Endometrial microvascular endothelial cells (primary cell): ENCODE data around the gene TSPAN9. TPM values are rescaled to one million over a fixed set of nuclear protein-coding genes. Genes with fewer than 3 reads are reported as not detected.

Experiments used
- in situ Hi-C: cut with HindIII; loops from 2 replicates; pipeline ENCODE4 v1.10.0; 2017; ENCODE audit warnings: low sequenced_read_pairs, low pct_unique_long_range_greater_than_20kb; ENCODE audit errors: inconsistent ontology term
- total RNA-seq: library from RNA; depleted of rRNA; stranded (reverse); fragments of >200 nt; gene quantifications from one replicate; pipeline ENCODE4 v1.2.3, GENCODE V29; 2015; ENCODE audit errors: inconsistent ontology term

The TSPAN9 gene
- total RNA-seq, 1 donor from 2014 or later: 15.9 TPM

GRCh38 chr12:3114671-3115070, 37.5 kb downstream of the TSPAN9 start:
- in situ Hi-C loops: no loop called here

- in situ Hi-C loops: no loop called here
These were observed 37.9 kb downstream of the TSPAN9 start for GRCh38 chr12:3115078-3115477.

- in situ Hi-C loops: no loop called here
These were observed 39.1 kb downstream of the TSPAN9 start for GRCh38 chr12:3116106-3116844.

- in situ Hi-C loops: no loop called here
These were observed 40.0 kb downstream of the TSPAN9 start for GRCh38 chr12:3117144-3117581.

GRCh38 chr12:3117591-3118015, 40.4 kb downstream of the TSPAN9 start:
- in situ Hi-C loops: no loop called here

- in situ Hi-C loops: no loop called here
These were observed 42.1 kb downstream of the TSPAN9 start for GRCh38 chr12:3119192-3119755.

- in situ Hi-C loops: no loop called here
These were observed 42.8 kb downstream of the TSPAN9 start for GRCh38 chr12:3119756-3120601.

GRCh38 chr12:3120701-3121100, 43.5 kb downstream of the TSPAN9 start:
- in situ Hi-C loops: no loop called here

GRCh38 chr12:3122841-3123678, 45.9 kb downstream of the TSPAN9 start:
- in situ Hi-C loops: no loop called here

- in situ Hi-C loops: no loop called here
These were observed 46.5 kb downstream of the TSPAN9 start for GRCh38 chr12:3123729-3124128.

- in situ Hi-C loops: no loop called here
These were observed 47.7 kb downstream of the TSPAN9 start for GRCh38 chr12:3124917-3125316.

- in situ Hi-C loops: no loop called here
These were observed 48.5 kb downstream of the TSPAN9 start for GRCh38 chr12:3125674-3126073.

- in situ Hi-C loops: no loop called here
These were observed 50.7 kb downstream of the TSPAN9 start for GRCh38 chr12:3127832-3128231.

GRCh38 chr12:3128498-3129293, 51.5 kb downstream of the TSPAN9 start:
- in situ Hi-C loops: no loop called here

GRCh38 chr12:3129301-3130056, 52.3 kb downstream of the TSPAN9 start:
- in situ Hi-C loops: loop anchor here (10.0 kb wide), 1 partner anchor 55 kb away; the partner anchor contains the start of gene TSPAN9

- in situ Hi-C loops: loop anchor here (10.0 kb wide), 1 partner anchor 55 kb away; the partner anchor contains the start of gene TSPAN9
These were observed 53.1 kb downstream of the TSPAN9 start for GRCh38 chr12:3130057-3130830.

- in situ Hi-C loops: loop anchor here (10.0 kb wide), 1 partner anchor 56 kb away; the partner anchor contains the start of gene TSPAN9
These were observed 54.0 kb downstream of the TSPAN9 start for GRCh38 chr12:3131129-3131528.
